ENCODE measurements around the gene SIRT7.

- no peak for TF ChIP-seq CTCF (conservative IDR thresholded peaks at IDR 0.05 in 1 of 2, IDR thresholded peaks at IDR 0.05 in 1 of 2; ENCODE audit: extremely low read depth in 1 of 2, insufficient read depth in 1 of 2, low read depth in 1 of 2, low read length in 2 of 2)
- TF ChIP-seq EZH2 (IDR thresholded peaks at IDR 0.05; ENCODE audit: borderline replicate concordance, low read length): no peak
Measured at GRCh38 chr17:81909231-81909630, 8.7 kb downstream of the SIRT7 start.

Data from mammary epithelial cell (primary cell).